GM19351 (cell line): ENCODE measurements around the gene RASSF4.

ENCODE experiments used
- ATAC-seq: cut with Tn5 transposase; IDR thresholded peaks from one replicate; pipeline ENCODE4 v1.9.1; 2021; ENCODE audit warnings: mild to moderate bottlenecking, moderate library complexity; ENCODE audit not compliant: unreplicated experiment

The RASSF4 gene

GRCh38 chr10:44927352-44927751 is 32.2 kb upstream of the RASSF4 start:
- ATAC-seq = no peak

GRCh38 chr10:44928462-44928861 is 31.1 kb upstream of the RASSF4 start:
- ATAC-seq = no peak

DNA sequence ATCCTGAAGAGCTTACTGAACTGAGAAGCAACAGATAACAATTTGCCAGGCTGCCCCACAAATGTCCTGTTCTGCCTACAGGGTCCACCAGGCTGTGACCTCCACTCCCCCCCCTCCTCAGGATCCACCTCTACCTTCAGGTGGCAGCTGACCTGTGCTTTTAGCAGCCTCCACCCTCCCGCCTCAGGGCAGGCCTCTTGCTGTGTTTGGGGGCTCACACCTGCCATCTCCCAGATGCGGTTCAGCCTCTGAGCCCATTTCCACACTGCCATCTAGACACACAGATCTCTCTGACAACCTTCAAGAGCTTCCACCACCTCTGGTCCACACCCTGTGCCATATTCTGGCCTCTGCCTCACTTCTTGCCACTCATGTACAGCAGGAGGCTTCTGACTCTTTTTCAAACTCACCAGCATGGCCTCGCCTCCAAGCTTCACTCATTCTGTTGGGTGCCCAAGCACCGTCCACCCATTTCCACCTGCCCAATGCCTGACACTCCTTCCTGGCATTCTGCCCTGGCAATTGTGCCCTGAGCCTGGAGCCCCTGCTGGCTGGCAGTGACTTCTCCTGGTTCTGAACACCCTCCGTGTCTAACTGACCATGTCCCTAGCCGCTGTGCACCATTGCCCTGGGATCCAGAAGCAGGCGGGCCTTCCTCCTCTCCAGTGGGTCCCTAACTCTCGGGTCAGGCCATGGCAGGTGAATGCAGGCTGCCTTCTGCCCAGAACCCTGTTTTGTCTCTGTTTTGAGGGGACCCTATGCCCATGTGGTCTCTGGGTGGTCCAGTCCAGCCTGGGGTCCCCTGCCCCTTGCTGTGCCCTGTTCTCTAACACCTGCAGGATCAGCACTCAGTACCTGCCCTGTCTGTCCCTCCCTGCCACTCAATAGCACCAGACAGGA is 30.0 kb upstream of the RASSF4 start:
- no peak for ATAC-seq

DNA sequence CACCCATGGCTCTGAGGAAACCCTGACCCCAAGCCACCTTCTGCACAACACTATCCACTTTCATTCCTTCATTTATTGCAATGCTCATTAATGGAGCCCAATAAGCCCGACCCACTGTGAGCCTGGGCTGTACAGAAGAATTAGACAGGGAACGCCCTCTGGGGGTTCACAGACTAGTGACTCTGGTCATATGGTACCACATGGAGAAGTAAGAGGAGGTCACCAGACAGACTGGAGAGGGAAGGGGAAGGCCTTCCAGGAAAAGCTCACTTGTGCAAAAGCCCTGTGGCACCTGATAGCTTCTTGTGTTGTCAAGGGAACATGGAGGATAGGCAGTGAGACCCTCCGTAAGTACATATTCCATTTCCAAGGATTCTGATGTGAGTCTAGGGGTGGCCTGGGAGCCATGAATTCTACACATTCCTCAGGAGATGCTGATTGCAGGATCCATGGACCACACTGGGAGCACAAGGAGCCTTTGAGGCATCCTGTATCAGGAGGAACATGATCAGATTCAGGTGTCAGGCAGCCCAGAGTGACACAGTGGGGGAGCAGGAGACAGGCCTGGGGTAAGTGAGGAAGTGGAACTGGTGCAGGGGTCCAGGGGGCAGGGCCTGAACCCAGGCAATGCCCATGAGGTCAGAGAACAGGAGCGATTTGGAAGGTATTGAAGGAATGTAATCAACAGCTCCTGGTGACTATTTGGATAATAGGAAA is 28.5 kb upstream of the RASSF4 start:
- no peak for ATAC-seq

DNA sequence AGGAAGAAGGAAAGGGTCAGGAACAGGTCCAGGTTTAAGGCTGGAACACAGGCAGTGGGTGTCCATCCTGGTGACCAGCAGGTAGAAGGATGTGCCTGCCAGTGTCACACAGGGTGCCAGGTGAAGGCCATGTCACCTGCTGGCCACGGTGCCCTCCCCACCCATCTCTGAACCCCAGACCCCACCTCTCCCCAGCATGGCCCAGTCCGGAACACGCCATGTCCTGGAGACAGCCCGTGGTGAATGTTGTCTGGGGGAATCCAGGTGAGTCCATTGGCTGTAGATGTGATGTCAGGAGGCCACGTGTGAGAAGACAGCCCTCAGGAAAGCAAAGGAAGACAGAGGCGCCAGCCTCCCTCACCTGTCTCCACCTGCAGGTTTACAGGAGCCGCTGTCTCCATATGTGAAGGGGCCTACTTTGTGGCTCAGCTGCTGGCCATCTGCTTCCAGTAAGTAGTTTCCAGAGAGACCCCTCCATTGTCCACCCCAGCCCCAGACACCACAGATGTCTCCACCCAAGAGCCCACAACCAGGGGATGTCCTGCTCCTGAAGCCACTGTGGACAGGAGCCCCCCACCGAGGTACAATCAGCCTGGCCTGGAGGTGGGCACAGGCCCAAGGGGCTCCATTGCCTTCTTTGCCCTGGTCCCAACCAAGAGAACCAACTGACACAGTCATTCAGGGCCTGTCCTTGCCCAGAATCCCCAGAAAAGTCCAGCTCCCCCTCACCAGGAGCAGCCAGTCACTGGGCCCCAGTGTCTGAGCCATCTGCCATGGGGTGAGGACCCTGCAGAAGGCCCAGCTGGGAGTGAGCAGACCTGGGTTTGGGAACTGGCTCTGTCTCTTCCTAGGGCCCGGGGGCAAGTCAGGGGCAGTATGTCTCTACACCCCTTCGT is 27.7 kb upstream of the RASSF4 start:
- ATAC-seq = no peak

- ATAC-seq = peak; percentile 98
Observed at GRCh38 chr10:44932517-44933450, 26.8 kb upstream of the RASSF4 start.

- ATAC-seq = no peak
Observed at GRCh38 chr10:44933451-44934321, 25.9 kb upstream of the RASSF4 start.

- ATAC-seq = no peak
Observed at GRCh38 chr10:44934416-44935200, 25.0 kb upstream of the RASSF4 start.

GRCh38 chr10:44935201-44935965 is 24.2 kb upstream of the RASSF4 start:
- ATAC-seq = no peak

DNA sequence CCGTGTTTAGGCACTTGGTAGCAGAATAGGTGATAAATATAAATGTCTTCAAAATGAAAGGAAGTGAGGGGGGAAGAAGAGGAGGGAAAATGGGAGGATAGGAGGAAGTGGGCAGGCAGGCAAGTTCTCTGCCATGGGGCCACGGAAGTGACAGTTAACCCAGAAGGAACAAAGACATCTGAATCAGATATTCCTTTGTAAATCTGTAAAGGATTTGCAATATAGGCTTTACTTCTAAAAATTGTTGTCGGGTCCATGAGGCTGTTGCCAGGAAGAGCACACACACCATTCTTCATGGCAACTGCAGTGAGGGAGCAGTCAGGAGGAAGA is 23.7 kb upstream of the RASSF4 start:
- ATAC-seq = no peak

GRCh38 chr10:44936314-44936975 is 23.2 kb upstream of the RASSF4 start:
- ATAC-seq = no peak

DNA sequence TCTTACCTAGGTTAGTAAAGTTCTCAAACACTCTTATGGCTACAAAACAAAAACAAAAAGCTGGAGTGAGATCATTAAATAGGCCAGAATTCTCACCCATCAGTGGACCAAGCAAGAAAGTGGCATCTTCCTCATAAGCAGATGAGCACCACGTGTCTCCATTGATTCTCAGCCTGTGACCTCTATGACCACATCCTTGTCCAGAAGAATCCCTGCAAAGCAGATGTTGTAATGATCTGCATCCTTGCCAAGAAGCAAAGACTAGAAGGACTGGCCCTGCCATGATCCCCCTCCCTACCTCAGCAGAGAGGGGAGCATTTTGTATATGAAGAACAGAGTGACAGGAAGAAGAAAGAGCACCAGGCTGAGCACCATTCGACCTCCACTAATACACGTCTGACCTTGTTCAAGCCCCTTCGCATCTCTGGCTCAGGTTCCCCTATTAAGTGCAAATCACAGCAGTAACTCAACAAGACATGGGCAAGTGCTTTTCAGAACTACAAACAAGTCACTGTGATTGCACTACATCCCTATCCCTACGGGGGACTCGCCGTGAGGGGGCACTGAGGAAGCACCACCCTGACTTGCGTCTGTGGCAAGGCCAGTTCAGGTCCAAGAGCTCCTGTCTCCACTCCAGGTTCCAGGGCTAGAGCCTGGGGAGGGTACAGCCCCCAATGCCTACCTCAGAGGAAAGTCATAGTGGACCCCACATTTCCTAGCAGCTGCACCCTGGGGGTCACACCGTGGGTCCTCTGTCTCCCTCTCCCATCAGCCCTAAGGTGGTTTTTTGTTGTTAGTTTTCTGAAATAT is 22.2 kb upstream of the RASSF4 start:
- ATAC-seq = no peak

- ATAC-seq = no peak
Observed at GRCh38 chr10:44938956-44939355, 20.6 kb upstream of the RASSF4 start.

DNA sequence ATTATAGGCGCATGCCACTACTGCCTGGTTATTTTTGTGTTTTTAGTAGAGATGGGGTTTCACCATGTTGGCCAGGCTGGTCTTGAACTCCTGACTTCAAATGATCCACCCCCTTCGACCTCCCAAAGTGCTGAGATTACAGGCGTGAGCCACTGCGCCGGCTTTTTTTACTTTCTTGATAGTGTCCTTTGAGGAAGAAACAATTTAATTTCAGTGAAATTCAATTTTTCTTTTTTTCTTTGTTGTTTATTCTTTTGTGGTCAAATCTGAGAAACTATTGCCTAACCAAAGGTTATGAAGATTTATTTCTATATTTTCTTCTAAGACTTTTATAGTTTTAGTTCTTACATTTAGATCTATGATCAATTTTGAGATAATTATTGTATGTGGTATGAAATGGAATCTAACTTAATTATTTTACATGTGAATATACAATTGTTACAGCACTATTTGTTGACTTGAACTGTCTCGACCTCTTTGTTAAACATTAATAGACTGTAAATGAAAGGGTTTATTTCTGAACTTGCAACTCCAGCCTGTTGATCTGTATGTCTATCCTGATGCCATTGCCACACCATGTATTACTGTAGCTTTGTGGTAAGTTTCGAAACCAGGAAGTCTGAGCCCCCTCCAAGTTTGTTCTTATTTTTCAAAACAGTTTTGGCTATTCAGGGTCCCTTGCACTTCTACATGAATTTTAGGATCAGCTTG is 19.8 kb upstream of the RASSF4 start:
- no peak for ATAC-seq

DNA sequence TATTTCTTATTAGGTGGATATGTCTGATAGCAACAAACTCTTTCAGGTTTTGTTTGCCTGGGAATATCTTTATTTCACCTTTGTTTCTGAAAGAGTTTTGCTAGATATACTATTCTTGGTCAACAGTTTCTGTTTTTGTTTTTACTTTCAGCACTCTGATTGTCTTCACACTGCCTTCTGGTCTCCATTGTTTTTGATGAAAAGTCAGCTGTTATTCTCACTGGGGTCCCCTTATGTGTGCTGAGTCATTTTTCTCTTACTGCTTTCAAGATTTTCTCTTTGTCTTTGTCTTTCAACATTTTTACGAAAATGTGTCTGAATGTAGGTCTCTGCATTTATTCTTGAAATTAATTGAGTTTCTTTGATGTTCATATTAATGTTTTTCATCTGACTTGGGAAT is 15.2 kb upstream of the RASSF4 start:
- ATAC-seq = no peak

DNA sequence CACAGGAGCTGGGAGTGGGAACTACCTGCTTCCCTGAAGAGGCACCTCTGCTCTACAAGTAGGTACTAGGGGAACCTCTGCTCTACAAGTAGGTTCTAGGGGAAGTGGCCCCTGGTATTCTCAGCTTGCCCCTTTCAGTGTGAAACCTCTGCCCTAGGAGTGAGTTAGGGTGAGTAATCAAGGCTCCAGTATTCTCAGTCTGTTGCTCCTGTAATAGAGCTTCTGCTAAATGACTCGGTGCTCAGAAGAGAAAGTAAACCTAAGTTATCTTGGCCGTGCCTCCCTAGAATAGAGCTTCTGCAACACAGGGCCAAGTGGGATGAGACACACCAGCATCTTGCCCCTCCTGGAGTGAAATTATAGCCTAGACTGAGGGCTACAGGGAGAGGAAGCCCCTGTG is 13.4 kb upstream of the RASSF4 start:
- ATAC-seq = peak; percentile 54
